Measurements from ENCODE around the gene KHDRBS1. TPM values are rescaled to one million over a fixed set of nuclear protein-coding genes. Genes with fewer than 3 reads are reported as not detected.

KHDRBS1 gene
- total and polyA plus RNA-seq, 2 of the 13 experiments (the other 11 are each of a cell fraction or from before 2014, with no cell fraction given): 25.1 to 39.0 TPM

DNA sequence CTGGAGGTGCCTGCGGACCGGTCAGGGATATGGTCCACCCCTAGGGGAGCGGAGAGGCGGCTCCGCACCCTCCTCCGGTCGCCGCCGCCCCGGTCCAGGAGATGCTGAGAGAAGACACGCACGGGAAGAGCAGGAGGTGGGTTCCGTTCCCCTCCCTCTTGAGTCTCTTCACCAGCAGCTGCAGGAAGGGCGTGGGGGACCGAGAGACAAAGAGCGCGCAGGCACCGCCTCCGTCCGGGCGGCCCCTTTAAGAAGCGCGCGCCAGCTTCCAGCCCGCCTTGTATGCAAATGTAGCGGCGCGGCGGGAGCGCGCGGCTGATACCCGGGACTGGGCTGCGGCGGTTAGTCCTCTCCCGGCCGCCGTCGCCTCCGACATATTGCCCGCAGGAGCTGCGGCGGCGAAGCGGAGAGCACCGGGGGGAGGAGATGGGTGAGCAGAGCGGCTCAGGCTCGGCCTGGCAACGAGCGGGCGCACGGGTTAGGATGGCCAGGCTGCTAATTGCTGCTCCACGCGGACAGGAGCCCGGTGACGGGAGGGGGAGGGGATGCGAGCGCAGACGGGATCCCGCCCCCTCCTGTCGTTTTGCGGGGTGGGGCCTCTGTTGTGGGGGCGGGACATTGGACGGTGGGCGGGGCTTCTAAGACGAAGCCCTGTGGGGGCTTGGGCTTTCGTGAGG is 59.1 kb downstream of the KHDRBS1 start, which contains the start of gene TMEM39B (continued):
- TF ChIP-seq, protein P1, sequence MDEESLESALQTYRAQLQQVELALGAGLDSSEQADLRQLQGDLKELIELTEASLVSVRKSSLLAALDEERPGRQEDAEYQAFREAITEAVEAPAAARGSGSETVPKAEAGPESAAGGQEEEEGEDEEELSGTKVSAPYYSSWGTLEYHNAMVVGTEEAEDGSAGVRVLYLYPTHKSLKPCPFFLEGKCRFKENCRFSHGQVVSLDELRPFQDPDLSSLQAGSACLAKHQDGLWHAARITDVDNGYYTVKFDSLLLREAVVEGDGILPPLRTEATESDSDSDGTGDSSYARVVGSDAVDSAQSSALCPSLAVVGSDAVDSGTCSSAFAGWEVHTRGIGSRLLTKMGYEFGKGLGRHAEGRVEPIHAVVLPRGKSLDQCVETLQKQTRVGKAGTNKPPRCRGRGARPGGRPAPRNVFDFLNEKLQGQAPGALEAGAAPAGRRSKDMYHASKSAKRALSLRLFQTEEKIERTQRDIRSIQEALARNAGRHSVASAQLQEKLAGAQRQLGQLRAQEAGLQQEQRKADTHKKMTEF (CRISPR knock-in tag; IDR thresholded peaks at IDR 0.05): peak; percentile 72
- TF ChIP-seq ZNF547 (CRISPR knock-in tag; IDR thresholded peaks at IDR 0.05) (peak; percentile 93), POLR2AphosphoS2 (IDR thresholded peaks at IDR 0.05; ENCODE audit: low read depth, low read length) (no peak; the same call in 1 of the 2 replicates), KDM5A (IDR thresholded peaks at IDR 0.05; ENCODE audit: borderline replicate concordance, low read length) (peak; percentile 75; the same call in 1 of the 2 replicates)
- TF ChIP-seq, protein P2, sequence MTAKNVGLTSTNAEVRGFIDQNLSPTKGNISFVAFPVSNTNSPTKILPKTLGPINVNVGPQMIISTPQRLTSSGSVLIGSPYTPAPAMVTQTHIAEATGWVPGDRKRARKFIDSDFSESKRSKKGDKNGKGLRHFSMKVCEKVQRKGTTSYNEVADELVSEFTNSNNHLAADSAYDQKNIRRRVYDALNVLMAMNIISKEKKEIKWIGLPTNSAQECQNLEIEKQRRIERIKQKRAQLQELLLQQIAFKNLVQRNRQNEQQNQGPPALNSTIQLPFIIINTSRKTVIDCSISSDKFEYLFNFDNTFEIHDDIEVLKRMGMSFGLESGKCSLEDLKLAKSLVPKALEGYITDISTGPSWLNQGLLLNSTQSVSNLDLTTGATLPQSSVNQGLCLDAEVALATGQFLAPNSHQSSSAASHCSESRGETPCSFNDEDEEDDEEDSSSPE (CRISPR knock-in tag; IDR thresholded peaks at IDR 0.05): peak; percentile 81
- TF ChIP-seq, protein P3, sequence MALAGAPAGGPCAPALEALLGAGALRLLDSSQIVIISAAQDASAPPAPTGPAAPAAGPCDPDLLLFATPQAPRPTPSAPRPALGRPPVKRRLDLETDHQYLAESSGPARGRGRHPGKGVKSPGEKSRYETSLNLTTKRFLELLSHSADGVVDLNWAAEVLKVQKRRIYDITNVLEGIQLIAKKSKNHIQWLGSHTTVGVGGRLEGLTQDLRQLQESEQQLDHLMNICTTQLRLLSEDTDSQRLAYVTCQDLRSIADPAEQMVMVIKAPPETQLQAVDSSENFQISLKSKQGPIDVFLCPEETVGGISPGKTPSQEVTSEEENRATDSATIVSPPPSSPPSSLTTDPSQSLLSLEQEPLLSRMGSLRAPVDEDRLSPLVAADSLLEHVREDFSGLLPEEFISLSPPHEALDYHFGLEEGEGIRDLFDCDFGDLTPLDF (CRISPR knock-in tag; IDR thresholded peaks at IDR 0.05): peak; percentile 92
- TF ChIP-seq, protein P4, sequence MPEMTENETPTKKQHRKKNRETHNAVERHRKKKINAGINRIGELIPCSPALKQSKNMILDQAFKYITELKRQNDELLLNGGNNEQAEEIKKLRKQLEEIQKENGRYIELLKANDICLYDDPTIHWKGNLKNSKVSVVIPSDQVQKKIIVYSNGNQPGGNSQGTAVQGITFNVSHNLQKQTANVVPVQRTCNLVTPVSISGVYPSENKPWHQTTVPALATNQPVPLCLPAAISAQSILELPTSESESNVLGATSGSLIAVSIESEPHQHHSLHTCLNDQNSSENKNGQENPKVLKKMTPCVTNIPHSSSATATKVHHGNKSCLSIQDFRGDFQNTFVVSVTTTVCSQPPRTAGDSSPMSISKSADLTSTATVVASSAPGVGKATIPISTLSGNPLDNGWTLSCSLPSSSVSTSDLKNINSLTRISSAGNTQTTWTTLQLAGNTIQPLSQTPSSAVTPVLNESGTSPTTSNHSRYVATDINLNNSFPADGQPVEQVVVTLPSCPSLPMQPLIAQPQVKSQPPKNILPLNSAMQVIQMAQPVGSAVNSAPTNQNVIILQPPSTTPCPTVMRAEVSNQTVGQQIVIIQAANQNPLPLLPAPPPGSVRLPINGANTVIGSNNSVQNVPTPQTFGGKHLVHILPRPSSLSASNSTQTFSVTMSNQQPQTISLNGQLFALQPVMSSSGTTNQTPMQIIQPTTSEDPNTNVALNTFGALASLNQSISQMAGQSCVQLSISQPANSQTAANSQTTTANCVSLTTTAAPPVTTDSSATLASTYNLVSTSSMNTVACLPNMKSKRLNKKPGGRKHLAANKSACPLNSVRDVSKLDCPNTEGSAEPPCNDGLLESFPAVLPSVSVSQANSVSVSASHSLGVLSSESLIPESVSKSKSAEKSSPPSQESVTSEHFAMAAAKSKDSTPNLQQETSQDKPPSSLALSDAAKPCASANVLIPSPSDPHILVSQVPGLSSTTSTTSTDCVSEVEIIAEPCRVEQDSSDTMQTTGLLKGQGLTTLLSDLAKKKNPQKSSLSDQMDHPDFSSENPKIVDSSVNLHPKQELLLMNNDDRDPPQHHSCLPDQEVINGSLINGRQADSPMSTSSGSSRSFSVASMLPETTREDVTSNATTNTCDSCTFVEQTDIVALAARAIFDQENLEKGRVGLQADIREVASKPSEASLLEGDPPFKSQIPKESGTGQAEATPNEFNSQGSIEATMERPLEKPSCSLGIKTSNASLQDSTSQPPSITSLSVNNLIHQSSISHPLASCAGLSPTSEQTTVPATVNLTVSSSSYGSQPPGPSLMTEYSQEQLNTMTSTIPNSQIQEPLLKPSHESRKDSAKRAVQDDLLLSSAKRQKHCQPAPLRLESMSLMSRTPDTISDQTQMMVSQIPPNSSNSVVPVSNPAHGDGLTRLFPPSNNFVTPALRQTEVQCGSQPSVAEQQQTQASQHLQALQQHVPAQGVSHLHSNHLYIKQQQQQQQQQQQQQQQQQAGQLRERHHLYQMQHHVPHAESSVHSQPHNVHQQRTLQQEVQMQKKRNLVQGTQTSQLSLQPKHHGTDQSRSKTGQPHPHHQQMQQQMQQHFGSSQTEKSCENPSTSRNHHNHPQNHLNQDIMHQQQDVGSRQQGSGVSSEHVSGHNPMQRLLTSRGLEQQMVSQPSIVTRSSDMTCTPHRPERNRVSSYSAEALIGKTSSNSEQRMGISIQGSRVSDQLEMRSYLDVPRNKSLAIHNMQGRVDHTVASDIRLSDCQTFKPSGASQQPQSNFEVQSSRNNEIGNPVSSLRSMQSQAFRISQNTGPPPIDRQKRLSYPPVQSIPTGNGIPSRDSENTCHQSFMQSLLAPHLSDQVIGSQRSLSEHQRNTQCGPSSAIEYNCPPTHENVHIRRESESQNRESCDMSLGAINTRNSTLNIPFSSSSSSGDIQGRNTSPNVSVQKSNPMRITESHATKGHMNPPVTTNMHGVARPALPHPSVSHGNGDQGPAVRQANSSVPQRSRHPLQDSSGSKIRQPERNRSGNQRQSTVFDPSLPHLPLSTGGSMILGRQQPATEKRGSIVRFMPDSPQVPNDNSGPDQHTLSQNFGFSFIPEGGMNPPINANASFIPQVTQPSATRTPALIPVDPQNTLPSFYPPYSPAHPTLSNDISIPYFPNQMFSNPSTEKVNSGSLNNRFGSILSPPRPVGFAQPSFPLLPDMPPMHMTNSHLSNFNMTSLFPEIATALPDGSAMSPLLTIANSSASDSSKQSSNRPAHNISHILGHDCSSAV (CRISPR knock-in tag; IDR thresholded peaks at IDR 0.05; ENCODE audit: borderline replicate concordance): no peak
- TF ChIP-seq, protein P5, sequence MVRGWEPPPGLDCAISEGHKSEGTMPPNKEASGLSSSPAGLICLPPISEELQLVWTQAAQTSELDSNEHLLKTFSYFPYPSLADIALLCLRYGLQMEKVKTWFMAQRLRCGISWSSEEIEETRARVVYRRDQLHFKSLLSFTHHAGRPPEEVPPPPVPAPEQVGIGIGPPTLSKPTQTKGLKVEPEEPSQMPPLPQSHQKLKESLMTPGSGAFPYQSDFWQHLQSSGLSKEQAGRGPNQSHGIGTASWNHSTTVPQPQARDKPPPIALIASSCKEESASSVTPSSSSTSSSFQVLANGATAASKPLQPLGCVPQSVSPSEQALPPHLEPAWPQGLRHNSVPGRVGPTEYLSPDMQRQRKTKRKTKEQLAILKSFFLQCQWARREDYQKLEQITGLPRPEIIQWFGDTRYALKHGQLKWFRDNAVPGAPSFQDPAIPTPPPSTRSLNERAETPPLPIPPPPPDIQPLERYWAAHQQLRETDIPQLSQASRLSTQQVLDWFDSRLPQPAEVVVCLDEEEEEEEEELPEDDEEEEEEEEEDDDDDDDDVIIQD (CRISPR knock-in tag; IDR thresholded peaks at IDR 0.05; ENCODE audit: low read depth): no peak
- TF ChIP-seq, protein P6, sequence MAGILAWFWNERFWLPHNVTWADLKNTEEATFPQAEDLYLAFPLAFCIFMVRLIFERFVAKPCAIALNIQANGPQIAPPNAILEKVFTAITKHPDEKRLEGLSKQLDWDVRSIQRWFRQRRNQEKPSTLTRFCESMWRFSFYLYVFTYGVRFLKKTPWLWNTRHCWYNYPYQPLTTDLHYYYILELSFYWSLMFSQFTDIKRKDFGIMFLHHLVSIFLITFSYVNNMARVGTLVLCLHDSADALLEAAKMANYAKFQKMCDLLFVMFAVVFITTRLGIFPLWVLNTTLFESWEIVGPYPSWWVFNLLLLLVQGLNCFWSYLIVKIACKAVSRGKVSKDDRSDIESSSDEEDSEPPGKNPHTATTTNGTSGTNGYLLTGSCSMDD (CRISPR knock-in tag; IDR thresholded peaks at IDR 0.05): no peak
- TF ChIP-seq, protein P7, sequence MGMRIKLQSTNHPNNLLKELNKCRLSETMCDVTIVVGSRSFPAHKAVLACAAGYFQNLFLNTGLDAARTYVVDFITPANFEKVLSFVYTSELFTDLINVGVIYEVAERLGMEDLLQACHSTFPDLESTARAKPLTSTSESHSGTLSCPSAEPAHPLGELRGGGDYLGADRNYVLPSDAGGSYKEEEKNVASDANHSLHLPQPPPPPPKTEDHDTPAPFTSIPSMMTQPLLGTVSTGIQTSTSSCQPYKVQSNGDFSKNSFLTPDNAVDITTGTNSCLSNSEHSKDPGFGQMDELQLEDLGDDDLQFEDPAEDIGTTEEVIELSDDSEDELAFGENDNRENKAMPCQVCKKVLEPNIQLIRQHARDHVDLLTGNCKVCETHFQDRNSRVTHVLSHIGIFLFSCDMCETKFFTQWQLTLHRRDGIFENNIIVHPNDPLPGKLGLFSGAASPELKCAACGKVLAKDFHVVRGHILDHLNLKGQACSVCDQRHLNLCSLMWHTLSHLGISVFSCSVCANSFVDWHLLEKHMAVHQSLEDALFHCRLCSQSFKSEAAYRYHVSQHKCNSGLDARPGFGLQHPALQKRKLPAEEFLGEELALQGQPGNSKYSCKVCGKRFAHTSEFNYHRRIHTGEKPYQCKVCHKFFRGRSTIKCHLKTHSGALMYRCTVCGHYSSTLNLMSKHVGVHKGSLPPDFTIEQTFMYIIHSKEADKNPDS (CRISPR knock-in tag; IDR thresholded peaks at IDR 0.05): peak; percentile 88
